ENCODE data around the gene KRTAP5-10.
"Not testable (repeated sequence)": the region's sequence is repeated elsewhere in the genome, so short reads cannot be mapped to it uniquely, and the experiment has no call there.

KRTAP5-10 gene, protein sequence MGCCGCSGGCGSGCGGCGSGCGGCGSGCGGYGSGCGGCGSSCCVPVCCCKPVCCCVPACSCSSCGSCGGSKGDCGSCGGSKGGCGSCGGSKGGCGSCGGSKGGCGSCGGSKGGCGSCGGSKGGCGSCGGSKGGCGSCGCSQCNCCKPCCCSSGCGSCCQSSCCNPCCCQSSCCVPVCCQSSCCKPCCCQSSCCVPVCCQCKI

DNA sequence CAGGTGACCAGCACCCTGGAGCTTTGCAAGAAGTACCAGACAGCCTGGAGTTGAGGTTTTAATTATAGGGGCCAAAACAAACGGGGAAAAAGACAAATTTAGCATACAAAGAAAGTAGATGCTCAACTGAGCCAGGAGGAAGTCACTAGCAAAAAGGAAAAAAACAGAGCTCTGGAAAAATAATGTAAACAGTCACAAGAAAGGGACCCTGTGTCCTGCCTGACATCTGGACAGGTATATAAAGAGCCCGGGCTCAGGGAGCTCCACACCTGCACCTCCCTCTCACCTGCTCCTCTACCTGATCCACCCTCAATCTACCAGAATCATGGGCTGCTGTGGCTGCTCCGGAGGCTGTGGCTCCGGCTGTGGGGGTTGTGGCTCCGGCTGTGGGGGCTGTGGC is at the start of gene KRTAP5-10:
Gene KRTAP5-10, plus strand, starts transcription at position 301 of the 400 bp plus-strand sequence. Its CDS starts 25 bp downstream, at position 326.
- no peak for DNase-seq

DNA sequence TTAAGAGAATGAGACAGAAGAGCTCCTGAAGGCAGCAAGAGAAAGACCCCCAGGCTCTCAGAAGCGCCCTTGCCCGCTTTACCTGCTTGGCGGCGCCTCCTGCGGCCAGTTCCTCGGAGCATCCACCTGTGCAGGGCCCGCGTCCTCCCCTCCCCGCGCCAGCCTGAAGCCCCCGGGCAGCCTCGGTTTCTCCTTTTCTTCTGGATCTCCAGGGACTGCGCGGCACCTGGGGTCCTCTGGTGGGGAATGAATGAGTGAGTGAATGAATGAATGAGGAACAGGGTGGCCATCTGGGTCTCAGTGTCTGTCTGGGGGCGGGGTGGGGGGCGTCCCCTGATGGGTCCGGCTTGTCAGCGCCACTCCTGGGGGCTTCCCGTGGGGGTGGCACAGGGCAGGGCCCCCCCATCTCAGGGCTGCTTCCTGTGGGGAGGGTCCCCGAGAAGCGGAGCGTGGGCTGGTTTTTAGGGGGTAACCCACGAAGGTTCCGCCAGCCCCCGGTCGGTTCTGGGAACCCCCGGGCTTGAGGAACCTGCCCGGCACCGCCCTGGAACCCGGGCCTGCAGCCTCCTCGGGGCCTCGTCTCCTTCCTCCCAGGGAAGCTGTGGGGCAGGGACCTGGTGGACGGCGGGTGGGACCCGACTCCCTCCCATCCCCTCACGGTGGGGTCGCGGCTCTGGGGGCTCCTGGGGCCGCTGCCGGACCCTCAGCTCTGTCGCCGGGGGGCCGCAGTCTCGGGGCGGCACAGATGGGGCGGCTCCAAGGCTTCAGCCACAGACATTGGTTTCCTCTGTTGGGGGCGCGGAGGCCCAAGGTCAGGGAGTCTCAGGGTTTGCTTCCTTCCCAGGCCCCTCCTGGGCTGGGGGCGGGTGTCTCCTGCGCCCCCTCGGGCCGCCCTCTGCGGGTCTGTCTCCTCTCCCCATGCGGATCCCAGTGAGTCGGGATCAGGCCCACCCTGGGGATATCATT is 46.6 kb upstream of the KRTAP5-10 start:
- no peak for DNase-seq

DNA sequence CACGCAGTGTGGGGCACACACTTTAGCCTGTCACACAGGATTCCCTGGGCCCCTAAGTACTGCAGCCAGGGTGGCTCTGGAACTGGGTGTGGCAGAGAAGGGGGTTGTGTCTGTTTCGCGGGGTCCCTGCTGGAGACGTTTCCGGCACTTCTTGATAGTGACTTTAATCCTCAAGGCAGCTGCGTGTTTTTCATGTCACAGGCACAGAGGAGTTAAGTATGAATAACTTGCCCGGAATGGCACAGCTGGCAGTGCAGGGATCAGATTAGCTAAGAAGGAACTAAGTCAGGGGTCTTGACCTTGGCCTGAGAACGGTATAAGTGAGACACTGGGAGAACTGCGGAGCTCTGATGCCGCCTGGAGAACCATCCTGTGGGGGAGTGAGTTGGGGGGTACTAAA is 45.8 kb upstream of the KRTAP5-10 start:
- DNase-seq = no peak

- DNase-seq = no peak
These were observed 40.0 kb upstream of the KRTAP5-10 start for GRCh38 chr11:71525188-71525937.

DNA sequence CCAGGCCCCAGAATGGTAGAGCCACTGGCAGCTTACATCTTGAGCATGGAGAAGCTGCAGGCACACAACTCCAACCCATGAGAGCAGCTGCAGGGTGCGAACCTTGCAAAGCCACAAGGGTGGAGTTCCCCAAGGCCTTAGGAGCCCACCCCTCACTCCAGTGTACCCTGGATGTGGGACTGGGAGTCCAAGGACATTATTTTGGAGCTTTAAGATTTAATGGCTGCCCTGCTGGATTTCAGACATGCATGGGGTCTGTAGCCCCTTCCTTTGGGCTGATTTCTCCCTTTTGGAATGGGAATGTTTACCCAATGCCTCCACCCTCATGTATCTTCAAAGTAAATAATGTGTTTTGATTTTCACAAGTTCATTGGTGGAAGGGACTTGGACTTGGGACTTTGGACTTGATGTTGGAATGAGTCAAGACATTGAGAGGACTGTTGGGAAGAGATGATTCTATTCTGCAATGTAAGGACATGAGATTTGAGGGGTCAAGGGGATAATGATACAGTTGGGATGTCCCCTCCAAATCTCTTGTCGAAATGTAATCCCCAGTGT is 39.3 kb upstream of the KRTAP5-10 start:
- no peak for DNase-seq

- not testable (repeated sequence) for DNase-seq
These were observed 38.4 kb upstream of the KRTAP5-10 start, which contains the start of gene KRTAP5-7 for GRCh38 chr11:71526796-71527575. Gene KRTAP5-7 (plus strand): TSS chr11:71527267. CDS start chr11:71527301, 34 bp downstream.

DNA sequence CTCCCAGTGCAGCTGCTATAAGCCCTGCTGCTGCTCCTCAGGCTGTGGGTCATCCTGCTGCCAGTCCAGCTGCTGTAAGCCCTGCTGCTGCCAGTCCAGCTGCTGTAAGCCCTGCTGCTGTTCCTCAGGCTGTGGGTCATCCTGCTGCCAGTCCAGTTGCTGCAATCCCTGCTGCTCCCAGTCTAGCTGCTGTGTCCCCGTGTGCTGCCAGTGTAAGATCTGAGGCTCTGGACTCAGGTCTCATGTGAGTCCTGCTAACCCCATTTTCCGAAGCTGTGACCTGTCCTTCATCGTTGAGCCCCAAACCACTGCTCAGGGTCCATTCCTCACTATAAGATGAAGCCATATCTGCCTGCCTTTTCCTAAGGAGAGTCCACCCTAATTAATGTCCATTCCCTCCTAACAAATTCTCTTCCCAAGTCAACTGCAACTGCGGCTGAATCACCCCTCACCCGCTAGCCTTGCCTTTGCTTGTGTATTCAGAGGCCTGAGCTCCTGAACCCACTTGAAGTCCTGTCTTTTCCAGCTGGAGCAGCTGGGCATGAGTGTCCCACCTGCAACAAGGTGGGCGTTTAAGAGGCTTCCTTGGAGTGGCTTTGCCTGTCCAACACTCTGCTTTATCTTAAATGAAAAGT is 37.7 kb upstream of the KRTAP5-10 start:
- no peak for DNase-seq

DNA sequence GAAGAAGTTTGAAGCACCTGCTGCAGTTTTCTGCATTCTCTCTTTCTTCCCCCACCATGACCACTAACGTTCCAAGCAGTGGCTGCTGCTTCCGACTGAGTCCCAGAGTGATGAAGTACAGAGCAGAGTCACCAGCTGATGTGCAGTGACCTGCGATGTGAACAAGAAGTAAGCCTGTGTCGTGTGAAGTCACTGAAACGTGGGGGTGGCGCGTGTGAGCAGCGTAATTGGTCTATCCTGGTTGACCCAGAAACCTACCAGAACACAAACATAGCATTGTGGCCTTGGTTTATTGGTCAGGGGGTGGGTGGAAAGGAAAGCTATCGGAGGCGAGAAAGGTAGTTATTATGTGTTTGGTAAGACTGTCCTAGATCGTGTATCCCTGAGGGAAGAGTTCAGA is 34.8 kb upstream of the KRTAP5-10 start:
- no peak for DNase-seq

GRCh38 chr11:71532036-71532610 is 33.2 kb upstream of the KRTAP5-10 start:
- no peak for DNase-seq

DNA sequence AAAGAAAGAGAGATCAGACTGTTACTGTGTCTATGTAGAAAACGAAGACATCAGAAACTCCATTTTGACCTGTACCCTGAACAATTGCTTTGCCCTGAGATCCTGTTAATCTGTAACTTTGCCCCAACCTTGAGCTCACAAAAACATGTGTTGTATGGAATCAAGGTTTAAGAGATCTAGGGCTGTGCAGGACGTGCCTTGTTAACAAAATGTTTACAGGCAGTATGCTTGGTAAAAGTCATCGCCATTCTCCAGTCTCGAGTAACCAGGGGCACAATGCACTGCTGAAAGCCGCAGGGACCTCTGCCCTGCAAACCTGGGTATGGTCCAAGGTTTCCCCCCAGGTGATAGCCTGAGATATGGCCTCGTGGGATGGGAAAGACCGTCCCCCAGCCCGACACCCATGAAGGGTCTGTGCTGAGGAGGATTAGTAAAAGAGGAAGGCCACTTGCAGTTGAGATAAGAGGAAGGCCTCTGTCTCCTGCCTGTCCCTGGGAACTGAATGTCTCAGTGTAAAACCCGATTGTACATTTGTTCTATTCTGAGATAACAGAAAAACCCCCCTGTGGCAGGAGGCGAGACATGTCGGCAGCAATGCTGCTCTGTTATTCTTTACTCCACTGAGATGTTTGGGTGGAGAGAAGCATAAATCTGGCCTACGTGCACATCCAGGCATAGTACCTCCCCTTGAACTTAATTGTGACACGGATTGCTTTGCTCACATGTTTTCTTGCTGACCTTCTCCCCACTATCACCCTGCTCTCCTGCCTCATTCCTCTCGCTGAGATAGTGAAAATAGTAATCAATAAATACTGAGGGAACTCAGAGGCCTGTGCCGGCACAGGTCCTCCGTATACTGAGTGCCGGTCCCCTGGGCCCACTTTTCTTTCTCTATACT is 30.4 kb upstream of the KRTAP5-10 start:
- not testable (repeated sequence) for DNase-seq

- no peak for DNase-seq
These were observed 29.5 kb upstream of the KRTAP5-10 start for GRCh38 chr11:71535825-71536224.

- no peak for DNase-seq
These were observed 27.8 kb upstream of the KRTAP5-10 start for GRCh38 chr11:71537537-71537936.

DNA sequence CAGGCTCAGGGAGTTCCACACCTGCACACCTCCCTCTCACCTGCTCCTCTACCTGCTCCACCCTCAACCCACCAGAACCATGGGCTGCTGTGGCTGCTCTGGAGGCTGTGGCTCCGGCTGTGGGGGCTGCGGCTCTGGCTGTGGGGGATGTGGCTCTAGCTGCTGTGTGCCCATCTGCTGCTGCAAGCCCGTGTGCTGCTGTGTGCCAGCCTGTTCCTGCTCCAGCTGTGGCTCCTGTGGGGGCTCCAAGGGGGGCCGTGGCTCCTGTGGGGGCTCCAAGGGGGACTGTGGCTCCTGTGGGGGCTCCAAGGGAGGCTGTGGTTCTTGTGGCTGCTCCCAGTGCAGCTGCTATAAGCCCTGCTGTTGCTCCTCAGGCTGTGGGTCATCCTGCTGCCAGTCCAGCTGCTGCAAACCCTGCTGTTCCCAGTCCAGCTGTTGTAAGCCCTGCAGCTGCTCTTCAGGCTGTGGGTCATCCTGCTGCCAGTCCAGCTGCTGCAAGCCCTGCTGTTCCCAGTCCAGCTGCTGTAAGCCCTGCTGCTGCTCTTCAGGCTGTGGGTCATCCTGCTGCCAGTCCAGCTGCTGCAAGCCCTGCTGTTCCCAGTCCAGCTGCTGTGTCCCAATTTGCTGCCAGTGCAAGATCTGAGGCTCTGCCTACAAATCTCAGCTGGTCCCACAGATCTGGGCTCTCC is 27.2 kb upstream of the KRTAP5-10 start, which contains the start of gene KRTAP5-8:
Gene KRTAP5-8, plus strand, starts transcription at position 49 of the 689 bp plus-strand sequence. Its CDS starts 31 bp downstream, at position 80.
- DNase-seq = not testable (repeated sequence)

GRCh38 chr11:71538666-71538990 is 26.7 kb upstream of the KRTAP5-10 start:
- DNase-seq = no peak

DNA sequence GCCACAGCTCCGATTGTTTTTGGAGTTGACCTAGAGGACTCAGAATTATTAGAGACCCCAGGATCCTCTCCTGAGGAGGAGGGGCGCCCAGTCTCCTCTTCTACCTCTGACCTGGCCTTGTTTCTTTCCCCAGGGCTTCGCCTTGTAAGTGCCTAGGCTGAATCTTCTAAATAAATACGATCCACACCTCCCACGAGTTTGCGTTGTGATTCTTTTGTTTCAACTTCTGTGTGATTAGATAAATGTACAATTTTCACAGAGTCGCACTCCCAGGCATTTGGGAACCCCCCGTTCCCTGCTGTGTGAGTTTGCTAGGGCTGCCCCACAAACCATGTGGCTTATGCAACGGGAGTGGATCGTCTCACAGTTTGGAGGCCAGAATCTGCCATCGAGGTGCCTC is 26.3 kb upstream of the KRTAP5-10 start:
- DNase-seq = no peak

DNA sequence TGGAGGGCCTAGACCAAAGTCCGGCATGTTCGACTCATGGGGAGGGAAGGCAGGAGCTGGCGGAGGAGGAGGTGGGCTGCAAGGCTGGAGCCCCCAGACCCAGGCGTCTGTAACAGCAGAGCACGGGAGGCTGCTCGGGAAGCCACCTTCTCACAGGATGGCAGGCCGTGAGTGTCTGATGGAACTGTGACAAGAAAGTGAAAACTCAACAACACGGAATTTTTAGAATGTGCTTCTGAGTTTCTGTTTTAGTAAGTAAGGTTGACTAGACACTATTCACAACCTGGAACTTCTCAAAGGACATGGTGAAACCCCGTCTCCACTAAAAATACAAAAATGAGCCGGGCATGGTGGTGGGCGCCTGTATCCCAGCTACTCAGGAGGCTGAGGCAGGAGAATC is 25.4 kb upstream of the KRTAP5-10 start:
- DNase-seq = not testable (repeated sequence)

DNA sequence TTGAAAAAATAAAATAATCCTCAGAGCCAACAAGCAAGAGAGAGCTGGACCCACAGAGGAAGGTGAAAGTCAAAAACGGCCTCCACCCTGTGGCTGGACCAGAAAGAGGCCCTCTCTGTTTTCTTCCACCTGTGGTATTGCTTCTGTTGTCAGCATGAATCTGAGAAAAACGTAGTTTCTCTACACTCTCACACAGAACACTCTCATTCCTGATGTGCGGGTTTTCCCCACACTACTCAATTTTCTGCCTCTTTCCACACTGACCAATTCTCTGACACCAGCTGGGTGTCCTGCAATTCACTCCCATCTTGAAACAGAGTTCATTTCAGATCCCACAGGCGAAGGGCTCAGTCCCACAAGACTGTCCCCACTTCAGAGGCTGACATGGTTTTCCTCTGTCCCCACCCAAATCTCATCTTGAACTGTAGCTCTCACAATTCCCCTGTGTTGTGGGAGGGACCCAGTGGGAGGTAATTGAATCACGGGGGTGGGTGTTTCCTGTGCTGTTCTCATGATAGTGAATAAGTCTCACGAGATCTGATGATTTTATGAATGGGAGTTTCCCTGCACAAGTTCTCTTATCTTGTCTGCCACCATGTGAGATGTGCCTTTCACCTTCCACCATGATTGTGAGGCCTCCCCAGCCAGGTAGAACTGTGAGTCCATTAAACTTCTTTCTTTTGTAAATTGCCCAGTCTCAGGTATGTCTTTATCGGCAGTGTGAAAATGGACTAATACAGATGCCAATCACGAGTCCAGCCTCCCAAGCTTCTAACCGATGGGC is 24.6 kb upstream of the KRTAP5-10 start:
- not testable (repeated sequence) for DNase-seq

DNA sequence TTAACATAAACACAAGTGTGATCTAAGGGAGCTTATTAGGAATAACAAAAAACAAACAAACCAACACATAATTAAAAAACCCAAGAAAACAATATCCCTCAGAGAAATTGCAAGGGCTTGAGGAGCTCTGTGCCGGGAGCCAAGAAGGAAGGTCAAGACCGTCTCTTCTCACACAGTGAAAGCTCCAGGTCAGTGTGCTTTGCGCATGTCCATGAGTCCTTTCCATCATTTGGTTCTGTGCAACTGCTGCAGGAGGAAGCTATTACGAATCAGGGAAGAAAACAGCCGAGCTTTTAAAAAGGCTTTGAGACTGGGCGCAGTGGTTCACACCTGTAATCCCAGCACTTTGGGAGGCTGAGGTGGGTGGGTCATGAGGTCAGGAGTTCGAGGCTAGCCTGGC is 23.0 kb upstream of the KRTAP5-10 start:
- DNase-seq = no peak
